H1 (cell line): ENCODE data around the gene KCNG3. TPM values are rescaled to one million over a fixed set of nuclear protein-coding genes. Genes with fewer than 3 reads are reported as not detected.
A peak's percentile ranks its signal among the peaks of the same experiment; 100 is the strongest.

Experiments used
- BACH1 ChIP-seq: IDR thresholded peaks from 2 replicates; pipeline ENCODE4 v1.6.1; 2012; ENCODE audit warnings: low read length, improper control_type of control experiment
- BRCA1 ChIP-seq: IDR thresholded peaks from 2 replicates; pipeline ENCODE4 v1.6.1; 2012; ENCODE audit warnings: low read depth, low read length, improper control_type of control experiment
- CHD2 ChIP-seq: IDR thresholded peaks from 2 replicates; pipeline ENCODE4 v1.6.1; 2012; ENCODE audit warnings: low read length, improper control_type of control experiment
- CREB1 ChIP-seq: IDR thresholded peaks from 2 replicates; pipeline ENCODE4 v1.6.1; 2012; ENCODE audit warnings: inconsistent platforms
- CTBP2 ChIP-seq: IDR thresholded peaks from 2 replicates; pipeline ENCODE4 v1.7.0; 2011; ENCODE audit warnings: borderline replicate concordance, mild to moderate bottlenecking, moderate library complexity, mixed read lengths, low read length; ENCODE audit not compliant: insufficient read depth, insufficient read length
- E2F6 ChIP-seq: IDR thresholded peaks from 2 replicates; pipeline ENCODE4 v1.6.1; 2012; ENCODE audit warnings: inconsistent platforms
- GABPA ChIP-seq: IDR thresholded peaks from 2 replicates; pipeline ENCODE4 v1.6.1; 2011; ENCODE audit warnings: mild to moderate bottlenecking, low read length, moderate library complexity, borderline replicate concordance; ENCODE audit not compliant: insufficient read depth
- HDAC2 ChIP-seq, 2 experiments: fragments of 300-600 bp in 1 of 2; sonication (generic) in 1 of 2; IDR thresholded peaks; 2 replicates each; pipeline ENCODE4 v1.6.1; 2011 to 2012; ENCODE audit warnings: low read depth in 2 of 2, low read length in 2 of 2, mild to moderate bottlenecking in 2 of 2, moderate library complexity in 2 of 2, borderline replicate concordance in 1 of 2, inconsistent platforms in 1 of 2
- JUND ChIP-seq: IDR thresholded peaks from 2 replicates; pipeline ENCODE4 v1.6.1; 2011; ENCODE audit warnings: mild to moderate bottlenecking, improper control_type of control experiment, low read length
- KDM1A ChIP-seq: fragments of 200-600, 300-600 bp; sonication (generic); IDR thresholded peaks from 2 replicates; pipeline ENCODE4 v1.7.1; 2016; ENCODE audit warnings: mild to moderate bottlenecking, low read length, borderline replicate concordance
- MAFK ChIP-seq: IDR thresholded peaks from 2 replicates; pipeline ENCODE4 v1.6.1; 2012; ENCODE audit warnings: low read depth, mild to moderate bottlenecking, improper control_type of control experiment, low read length
- PHF8 ChIP-seq: fragments of 200-600 bp; sonication (generic); conservative IDR thresholded peaks from 2 replicates; pipeline ENCODE4 v1.7.1; 2012; ENCODE audit warnings: low read depth, mild to moderate bottlenecking, inconsistent platforms, low read length, moderate library complexity
- POLR2A ChIP-seq, 2 experiments: IDR thresholded peaks; 1 replicate in 1 of 2; 2 replicates in 1 of 2; pipeline ENCODE4 v1.6.1; 2011; ENCODE audit warnings: low read depth in 2 of 2, low read length in 2 of 2, mild to moderate bottlenecking in 2 of 2; ENCODE audit errors: control extremely low read depth in 1 of 2
- RAD21 ChIP-seq, 2 experiments: IDR thresholded peaks in 1 of 2; conservative IDR thresholded peaks in 1 of 2; 2 replicates each; pipeline ENCODE4 v1.6.1; 2011; ENCODE audit warnings: low read depth in 2 of 2, low read length in 2 of 2, improper control_type of control experiment in 1 of 2, inconsistent platforms in 1 of 2, mild to moderate bottlenecking in 1 of 2, moderate library complexity in 1 of 2
- SIRT6 ChIP-seq: IDR thresholded peaks from one replicate; pipeline ENCODE4 v1.7.1; 2012; ENCODE audit warnings: low read length, inconsistent platforms
- SRF ChIP-seq: IDR thresholded peaks from 2 replicates; pipeline ENCODE4 v1.6.1; 2011; ENCODE audit warnings: mild to moderate bottlenecking, low read depth, low read length, moderate library complexity
- TBP ChIP-seq: IDR thresholded peaks from 2 replicates; pipeline ENCODE4 v1.6.1; 2011; ENCODE audit warnings: low read depth, low read length, improper control_type of control experiment
- TCF12 ChIP-seq: IDR thresholded peaks from 2 replicates; pipeline ENCODE4 v1.6.1; 2011; ENCODE audit warnings: low read depth, mild to moderate bottlenecking, low read length
- TEAD4 ChIP-seq: IDR thresholded peaks from 2 replicates; pipeline ENCODE4 v1.6.1; 2012; ENCODE audit warnings: low read depth, low read length, inconsistent platforms, mixed read lengths
- polyA plus RNA-seq, 7 experiments: library from polyadenylated mRNA; depleted of rRNA in 3 of 7; stranded (reverse) in 5 of 7; unstranded in 2 of 7; fragments of >200 nt in 5 of 7; fragments of 200-250 nt in 2 of 7; gene quantifications; 1 replicate in 5 of 7; 2 replicates in 1 of 7; 4 replicates in 1 of 7; pipeline versions ENCODE4 v1.2.1 to v1.2.3, GENCODE V29; 2011 to 2013; ENCODE audit warnings: missing spikeins in 2 of 7, mixed read lengths in 2 of 7
- total RNA-seq: library from RNA; stranded (reverse); fragmentation: NEBNext Ultra II Directional; extraction: Animal tissue kit (Norgen Biotek cat#: 25700); gene quantifications from 2 replicates; pipeline ENCODE4 v1.2.1, GENCODE V29; 2021
- TF ChIP-seq, protein P1 (sequence below): IDR thresholded peaks from 2 replicates; pipeline ENCODE4 v1.6.1; 2011; ENCODE audit warnings: low read depth, mild to moderate bottlenecking, low read length; ENCODE audit not compliant: insufficient read depth

Gene KCNG3
- total and polyA plus RNA-seq, 2 of the 8 experiments (the other 6 are each of a cell fraction or from before 2014, with no cell fraction given): 8.1 to 21.3 TPM

GRCh38 chr2:42494355-42495233 lies 812 bp upstream of the KCNG3 start (continued):
- TF ChIP-seq GABPA: no peak
- peak; percentile 22; the same call in 1 of the 2 replicates for TF ChIP-seq CHD2
- TF ChIP-seq KDM1A: 0 out of 2 replicates have a peak, but pooled peaks have one; percentile 21
- peak; percentile 45; the same call in 1 of the 2 replicates for TF ChIP-seq PHF8
- TF ChIP-seq, protein P1, sequence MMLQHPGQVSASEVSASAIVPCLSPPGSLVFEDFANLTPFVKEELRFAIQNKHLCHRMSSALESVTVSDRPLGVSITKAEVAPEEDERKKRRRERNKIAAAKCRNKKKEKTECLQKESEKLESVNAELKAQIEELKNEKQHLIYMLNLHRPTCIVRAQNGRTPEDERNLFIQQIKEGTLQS: no peak
- peak; percentile 83 to 86 for TF ChIP-seq RAD21 (IDR thresholded peaks at IDR 0.05 in 1 of 2, conservative IDR thresholded peaks at IDR 0.05 in 1 of 2; ENCODE audit: low read depth in 2 of 2, low read length in 2 of 2)
- 0 out of 2 replicates have a peak, but pooled peaks have one; percentile 24 for TF ChIP-seq CREB1
- peak; percentile 58 for TF ChIP-seq E2F6
- TF ChIP-seq CTBP2: no peak
- no peak for TF ChIP-seq SRF
- TF ChIP-seq TCF12: no peak
- TF ChIP-seq POLR2A (IDR thresholded peaks at IDR 0.05; ENCODE audit: control extremely low read depth in 1 of 2, low read depth in 2 of 2, low read length in 2 of 2): peak in 1 of 2 experiments; percentile 55; a peak in 1 of 3 replicates
- no peak for TF ChIP-seq BACH1
- TF ChIP-seq HDAC2 (IDR thresholded peaks at IDR 0.05; ENCODE audit: borderline replicate concordance in 1 of 2, low read depth in 2 of 2, low read length in 2 of 2): no peak; a peak in 1 of 4 replicates
- no peak for TF ChIP-seq MAFK
- TF ChIP-seq TEAD4: no peak
- peak; percentile 51 for TF ChIP-seq JUND
- TF ChIP-seq SIRT6: no peak
- no peak for TF ChIP-seq BRCA1
- TF ChIP-seq TBP: peak; percentile 50; the same call in 1 of the 2 replicates
